Measurements from ENCODE around the gene VPS45. TPM values are rescaled to one million over a fixed set of nuclear protein-coding genes. Genes with fewer than 3 reads are reported as not detected.

VPS45 gene
- total and polyA plus RNA-seq, 2 donors from 2014 or later = 33.1 to 41.7 TPM

- TF ChIP-seq CTCF (IDR thresholded peaks at IDR 0.05; ENCODE audit: borderline replicate concordance, extremely low read depth, insufficient read depth) = no peak
- no peak overlapping the region for H3K4me3 ChIP-seq (ENCODE audit: low read length in 3 of 3)
- no peaks in the 10 kb centered on the region for H3K27me3 ChIP-seq (ENCODE audit: control insufficient read depth, insufficient read depth, low read length)
- intact Hi-C loops (cut with DNase I) = no loop called here
- no peaks in the 10 kb centered on the region for H3K4me1 ChIP-seq (ENCODE audit: control insufficient read depth in 2 of 3, insufficient read depth in 2 of 3, low read depth in 1 of 3, low read length in 3 of 3)
- H3K36me3 ChIP-seq (ENCODE audit: control insufficient read depth in 2 of 3, insufficient read depth in 3 of 3, low read length in 3 of 3) = no peaks in the 10 kb centered on the region
- H3K9me3 ChIP-seq (ENCODE audit: control insufficient read depth in 2 of 3, insufficient read depth in 1 of 3, low read length in 3 of 3) = no peaks in the 10 kb centered on the region
- H3K27ac ChIP-seq (ENCODE audit: low read depth in 2 of 2, low read length in 2 of 2) = no peak overlapping the region
- no peak overlapping the region for H3K9ac ChIP-seq (ENCODE audit: low read length in 3 of 3)
- FAIRE-seq = no peak
- DNase-seq = no peak
Measured at GRCh38 chr1:150171801-150172200, 104.2 kb downstream of the VPS45 start.

- Histone ChIP-seq H3K9ac (ENCODE audit: low read length in 3 of 3) (no peak overlapping the region), H3K27ac (ENCODE audit: low read depth in 2 of 2, low read length in 2 of 2) (no peak overlapping the region), H3K4me1 (ENCODE audit: control insufficient read depth in 2 of 3, insufficient read depth in 2 of 3, low read depth in 1 of 3, low read length in 3 of 3) (no peaks in the 10 kb centered on the region), H3K27me3 (ENCODE audit: control insufficient read depth, insufficient read depth, low read length) (no peaks in the 10 kb centered on the region), H3K9me3 (ENCODE audit: control insufficient read depth in 2 of 3, insufficient read depth in 1 of 3, low read length in 3 of 3) (no peaks in the 10 kb centered on the region), H3K36me3 (ENCODE audit: control insufficient read depth in 2 of 3, insufficient read depth in 3 of 3, low read length in 3 of 3) (no peaks in the 10 kb centered on the region), H3K4me3 (ENCODE audit: low read length in 3 of 3) (peak overlapping the region in 1 of 3 donors; percentile 8)
- TF ChIP-seq CTCF (IDR thresholded peaks at IDR 0.05; ENCODE audit: borderline replicate concordance, extremely low read depth, insufficient read depth) = no peak
- DNase-seq = no peak
- no peak for FAIRE-seq
- intact Hi-C loops (cut with DNase I) = no loop called here
Measured at GRCh38 chr1:150173141-150173585, 105.6 kb downstream of the VPS45 start.

GRCh38 chr1:150176593-150176992 is 109.0 kb downstream of the VPS45 start:
- no peak for TF ChIP-seq CTCF (IDR thresholded peaks at IDR 0.05; ENCODE audit: borderline replicate concordance, extremely low read depth, insufficient read depth)
- DNase-seq (no peak), FAIRE-seq (no peak)
- Histone ChIP-seq H3K4me3 (ENCODE audit: low read length in 3 of 3) (no peak overlapping the region), H3K9me3 (ENCODE audit: control insufficient read depth in 2 of 3, insufficient read depth in 1 of 3, low read length in 3 of 3) (no peaks in the 10 kb centered on the region), H3K4me1 (ENCODE audit: control insufficient read depth in 2 of 3, insufficient read depth in 2 of 3, low read depth in 1 of 3, low read length in 3 of 3) (no peaks in the 10 kb centered on the region), H3K27me3 (ENCODE audit: control insufficient read depth, insufficient read depth, low read length) (no peaks in the 10 kb centered on the region), H3K36me3 (ENCODE audit: control insufficient read depth in 2 of 3, insufficient read depth in 3 of 3, low read length in 3 of 3) (no peaks in the 10 kb centered on the region), H3K9ac (ENCODE audit: low read length in 3 of 3) (no peak overlapping the region), H3K27ac (ENCODE audit: low read depth in 2 of 2, low read length in 2 of 2) (no peak overlapping the region)
- intact Hi-C loops (cut with DNase I) = no loop called here

GRCh38 chr1:150178548-150178947 is 111.0 kb downstream of the VPS45 start:
- no peak overlapping the region for H3K4me3 ChIP-seq (ENCODE audit: low read length in 3 of 3)
- intact Hi-C loops (cut with DNase I) = no loop called here
- no peak overlapping the region for H3K27ac ChIP-seq (ENCODE audit: low read depth in 2 of 2, low read length in 2 of 2)
- no peaks in the 10 kb centered on the region for H3K9me3 ChIP-seq (ENCODE audit: control insufficient read depth in 2 of 3, insufficient read depth in 1 of 3, low read length in 3 of 3)
- no peaks in the 10 kb centered on the region for H3K27me3 ChIP-seq (ENCODE audit: control insufficient read depth, insufficient read depth, low read length)
- no peak for TF ChIP-seq CTCF (IDR thresholded peaks at IDR 0.05; ENCODE audit: borderline replicate concordance, extremely low read depth, insufficient read depth)
- DNase-seq (no peak), FAIRE-seq (no peak)
- H3K36me3 ChIP-seq (ENCODE audit: control insufficient read depth in 2 of 3, insufficient read depth in 3 of 3, low read length in 3 of 3) = no peaks in the 10 kb centered on the region
- H3K4me1 ChIP-seq (ENCODE audit: control insufficient read depth in 2 of 3, insufficient read depth in 2 of 3, low read depth in 1 of 3, low read length in 3 of 3) = no peaks in the 10 kb centered on the region
- H3K9ac ChIP-seq (ENCODE audit: low read length in 3 of 3) = no peak overlapping the region

All from kidney (tissue), 14 donors.